ENCODE data around the gene HSPA1L. TPM values are rescaled to one million over a fixed set of nuclear protein-coding genes. Genes with fewer than 3 reads are reported as not detected.
A peak's percentile ranks its signal among the peaks of the same experiment; 100 is the strongest.
"Not testable (repeated sequence)": the region's sequence is repeated elsewhere in the genome, so short reads cannot be mapped to it uniquely, and the experiment has no call there.

The HSPA1L gene
- 1 to 10 TPM in 1 of 2 donors, under 1 TPM in 1; 0.33 to 1.0 TPM for total RNA-seq

DNA sequence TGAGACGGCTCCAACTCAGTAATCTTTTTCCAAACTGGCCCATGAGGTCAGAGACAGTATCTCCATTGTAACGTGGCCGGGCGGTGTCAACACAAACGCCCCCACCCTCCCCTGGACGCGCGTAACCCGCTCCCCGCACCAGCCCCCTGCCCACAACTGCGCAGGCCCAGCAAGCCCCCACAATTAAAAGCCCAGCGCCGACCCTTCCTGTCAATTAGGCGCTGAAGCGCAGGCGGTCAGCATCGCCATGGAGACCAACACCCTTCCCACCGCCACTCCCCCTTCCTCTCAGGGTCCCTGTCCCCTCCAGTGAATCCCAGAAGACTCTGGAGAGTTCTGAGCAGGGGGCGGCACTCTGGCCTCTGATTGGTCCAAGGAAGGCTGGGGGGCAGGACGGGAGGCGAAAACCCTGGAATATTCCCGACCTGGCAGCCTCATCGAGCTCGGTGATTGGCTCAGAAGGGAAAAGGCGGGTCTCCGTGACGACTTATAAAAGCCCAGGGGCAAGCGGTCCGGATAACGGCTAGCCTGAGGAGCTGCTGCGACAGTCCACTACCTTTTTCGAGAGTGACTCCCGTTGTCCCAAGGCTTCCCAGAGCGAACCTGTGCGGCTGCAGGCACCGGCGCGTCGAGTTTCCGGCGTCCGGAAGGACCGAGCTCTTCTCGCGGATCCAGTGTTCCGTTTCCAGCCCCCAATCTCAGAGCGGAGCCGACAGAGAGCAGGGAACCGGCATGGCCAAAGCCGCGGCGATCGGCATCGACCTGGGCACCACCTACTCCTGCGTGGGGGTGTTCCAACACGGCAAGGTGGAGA lies at the start of gene HSPA1L, which contains the start of gene HSPA1A:
HSPA1L (minus strand) TSS at position 259 of the 814 bp plus-strand sequence. CDS start 3,311 bp downstream, outside the sequence.
HSPA1A (plus strand) TSS at position 519 of the 814 bp plus-strand sequence; CDS start at position 733, 214 bp downstream.
- H3K27ac ChIP-seq, result peak within 1 kb of the TSS; percentile 88 to 100 (median 94)
- H3K36me3 ChIP-seq (replicated peaks in 1 of 2; ENCODE audit: insufficient read depth in 1 of 2, low read depth in 2 of 2), result no peaks in the 10 kb centered on the region
- DNase-seq, result peak; percentile 93 to 95 (median 94)
- H3K4me1 ChIP-seq, result peaks cover 44% of the 10 kb centered on the region
- ATAC-seq, result peak; percentile 76
- TF ChIP-seq, protein P1, sequence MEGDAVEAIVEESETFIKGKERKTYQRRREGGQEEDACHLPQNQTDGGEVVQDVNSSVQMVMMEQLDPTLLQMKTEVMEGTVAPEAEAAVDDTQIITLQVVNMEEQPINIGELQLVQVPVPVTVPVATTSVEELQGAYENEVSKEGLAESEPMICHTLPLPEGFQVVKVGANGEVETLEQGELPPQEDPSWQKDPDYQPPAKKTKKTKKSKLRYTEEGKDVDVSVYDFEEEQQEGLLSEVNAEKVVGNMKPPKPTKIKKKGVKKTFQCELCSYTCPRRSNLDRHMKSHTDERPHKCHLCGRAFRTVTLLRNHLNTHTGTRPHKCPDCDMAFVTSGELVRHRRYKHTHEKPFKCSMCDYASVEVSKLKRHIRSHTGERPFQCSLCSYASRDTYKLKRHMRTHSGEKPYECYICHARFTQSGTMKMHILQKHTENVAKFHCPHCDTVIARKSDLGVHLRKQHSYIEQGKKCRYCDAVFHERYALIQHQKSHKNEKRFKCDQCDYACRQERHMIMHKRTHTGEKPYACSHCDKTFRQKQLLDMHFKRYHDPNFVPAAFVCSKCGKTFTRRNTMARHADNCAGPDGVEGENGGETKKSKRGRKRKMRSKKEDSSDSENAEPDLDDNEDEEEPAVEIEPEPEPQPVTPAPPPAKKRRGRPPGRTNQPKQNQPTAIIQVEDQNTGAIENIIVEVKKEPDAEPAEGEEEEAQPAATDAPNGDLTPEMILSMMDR (IDR thresholded peaks at IDR 0.05), result peak in 2 of 7 experiments; percentile 8 to 10
- peak; percentile 99 to 100 (median 100) for TF ChIP-seq POLR2A (IDR thresholded peaks at IDR 0.05)
- peak within 1 kb of the TSS in 1 of 2 donors; percentile 36 for H3K4me3 ChIP-seq
- H3K9me3 ChIP-seq, result no peaks in the 10 kb centered on the region
- no peaks in the 10 kb centered on the region for H3K27me3 ChIP-seq
- WGBS, 2 donors, result 0% methylated on average over 54 of the region's 56 CpGs; no CpG with 5 or more reads in 1 of the 2 donors
- intact Hi-C loops (cut with DNase I), result no loop called here

DNA sequence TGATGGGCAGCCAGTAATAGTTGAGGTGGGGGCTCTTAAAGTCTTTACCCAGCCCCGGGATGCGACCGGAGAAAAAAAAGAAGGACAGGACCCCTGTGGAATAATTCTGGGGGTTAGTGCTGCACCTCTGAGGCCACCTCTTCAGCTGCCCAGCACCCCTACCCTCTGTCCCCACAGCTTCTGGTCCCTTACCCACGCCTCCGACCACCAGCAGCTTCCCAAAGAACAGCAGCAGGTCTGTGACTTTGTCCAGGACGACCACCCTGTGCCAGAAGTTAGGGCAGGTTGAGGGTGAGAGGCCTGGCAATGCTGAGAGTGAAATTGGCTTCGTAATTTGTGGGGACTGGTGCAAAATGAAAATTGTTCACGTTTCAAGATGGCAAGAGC lies 49.7 kb upstream of the HSPA1L start:
- Histone ChIP-seq H3K27ac (no peak overlapping the region), H3K4me1 (peaks cover 19% of the 10 kb centered on the region), H3K27me3 (no peaks in the 10 kb centered on the region), H3K4me3 (no peak overlapping the region), H3K9me3 (no peaks in the 10 kb centered on the region), H3K36me3 (replicated peaks in 1 of 2; ENCODE audit: insufficient read depth in 1 of 2, low read depth in 2 of 2) (peaks cover 3% of the 10 kb centered on the region in 2 donors)
- TF ChIP-seq, protein P1 (IDR thresholded peaks at IDR 0.05), result no peak
- TF ChIP-seq POLR2A (IDR thresholded peaks at IDR 0.05), result no peak
- intact Hi-C loops (cut with DNase I), result no loop called here
- WGBS, 2 donors, result 78 to 80% methylated on average over 8 of the region's 8 CpGs
- DNase-seq (no peak), ATAC-seq (no peak)

- H3K9me3 ChIP-seq; ATAC-seq; H3K4me3 ChIP-seq; H3K27me3 ChIP-seq; DNase-seq; intact Hi-C loops (cut with DNase I): not testable (repeated sequence)
- H3K36me3 ChIP-seq (replicated peaks in 1 of 2; ENCODE audit: insufficient read depth in 1 of 2, low read depth in 2 of 2), result peaks cover 7 to 10% of the 10 kb centered on the region in 2 donors
- WGBS, 2 donors, result 9 to 12% methylated on average over 13 to 16 of the region's 16 CpGs
- H3K4me1 ChIP-seq, result peaks cover 19% of the 10 kb centered on the region
- peak overlapping the region in 3 of 4 donors; percentile 80 to 90 (median 80) for H3K27ac ChIP-seq
These were observed 49.1 kb upstream of the HSPA1L start for GRCh38 chr6:31864123-31864562.

- H3K9me3 ChIP-seq, result no peaks in the 10 kb centered on the region
- peaks cover 11% of the 10 kb centered on the region in 2 donors for H3K36me3 ChIP-seq (replicated peaks in 1 of 2; ENCODE audit: insufficient read depth in 1 of 2, low read depth in 2 of 2)
- H3K4me3 ChIP-seq, result peak within 1 kb of the TSS; percentile 60 to 88
- H3K27ac ChIP-seq, result peak within 1 kb of the TSS; percentile 72 to 90 (median 84)
- H3K27me3 ChIP-seq, result no peaks in the 10 kb centered on the region
- peaks cover 19% of the 10 kb centered on the region for H3K4me1 ChIP-seq
- DNase-seq (peak; percentile 99 to 100 (median 100)), ATAC-seq (peak; percentile 97)
- intact Hi-C loops (cut with DNase I), result no loop called here
- 0% methylated on average over 42 to 64 of the region's 64 CpGs for WGBS, 2 donors
- TF ChIP-seq, protein P1 (IDR thresholded peaks at IDR 0.05), result no peak
- TF ChIP-seq POLR2A (IDR thresholded peaks at IDR 0.05), result peak; percentile 78 to 96 (median 95)
These were observed 47.5 kb upstream of the HSPA1L start, which contains the start of gene NEU1 for GRCh38 chr6:31862344-31863235. Gene NEU1 (minus strand): TSS chr6:31862821. CDS start chr6:31862776, 45 bp downstream.

Measured in body of pancreas (tissue), 4 donors.